Endothelial cell of umbilical vein (primary cell): ENCODE measurements around the gene IBTK.

Experiments used
- CTCF ChIP-seq, 2 donors: IDR thresholded peaks; 1 replicate in 1 of 2; 2 replicates in 1 of 2; pipeline ENCODE4 v1.5.1; 2011; ENCODE audit warnings: low read length in 2 of 2, mild to moderate bottlenecking in 2 of 2, moderate library complexity in 2 of 2, control low read depth in 1 of 2, inconsistent platforms in 1 of 2, low read depth in 1 of 2; ENCODE audit not compliant: insufficient read depth in 1 of 2; ENCODE audit errors: extremely low read depth in 1 of 2
- EZH2 ChIP-seq: IDR thresholded peaks from 2 replicates; pipeline ENCODE4 v1.6.1; 2012; ENCODE audit warnings: borderline replicate concordance, low read depth, mild to moderate bottlenecking, moderate library complexity, low read length, inconsistent platforms; ENCODE audit not compliant: severe bottlenecking
- JUN ChIP-seq: IDR thresholded peaks from 2 replicates; pipeline ENCODE4 v1.6.1; 2011; ENCODE audit warnings: borderline replicate concordance, low read depth; ENCODE audit not compliant: insufficient read length, insufficient read depth
- MAX ChIP-seq: IDR thresholded peaks from 2 replicates; pipeline ENCODE4 v1.6.1; 2011; ENCODE audit not compliant: insufficient read depth, insufficient read length
- POLR2A ChIP-seq: IDR thresholded peaks from 2 replicates; pipeline ENCODE4 v1.6.1; 2012; ENCODE audit warnings: low read depth, mild to moderate bottlenecking, control low read depth, low read length
- POLR2AphosphoS5 ChIP-seq: IDR thresholded peaks from 2 replicates; pipeline ENCODE4 v1.6.1; 2012; ENCODE audit warnings: low read depth, mild to moderate bottlenecking, control low read depth, low read length, moderate library complexity; ENCODE audit not compliant: insufficient read depth

- TF ChIP-seq POLR2A = no peak
- TF ChIP-seq CTCF (IDR thresholded peaks at IDR 0.05; ENCODE audit: extremely low read depth in 1 of 2, insufficient read depth in 1 of 2, low read depth in 1 of 2, low read length in 2 of 2) = no peak
- TF ChIP-seq EZH2 = no peak
- no peak for TF ChIP-seq POLR2AphosphoS5
- TF ChIP-seq MAX = no peak
- TF ChIP-seq JUN = no peak
Measured at GRCh38 chr6:82138075-82138791, 109.3 kb downstream of the IBTK start.
